Mucosa of descending colon (tissue), 3 donors: ENCODE data around the gene ATRIP. TPM values are rescaled to one million over a fixed set of nuclear protein-coding genes. Genes with fewer than 3 reads are reported as not detected.
A peak's percentile ranks its signal among the peaks of the same experiment; 100 is the strongest.

ENCODE experiments used
- ATAC-seq: fragments of 200-7000 bp; cut with Tn5 transposase; one replicate; pipeline ENCODE4 v1.9.1; 2020; ENCODE audit warnings: mild to moderate bottlenecking, moderate library complexity
- DNase-seq, 3 donors: peaks; one replicate each; pipeline ENCODE4 v3.0.0-alpha.2; 2020
- H3K36me3 ChIP-seq: fragments of 200-600 bp; one replicate; pipeline ENCODE4 v1.8.0; 2021; ENCODE audit warnings: low read depth, mild to moderate bottlenecking
- H3K4me1 ChIP-seq: fragments of 200-600 bp; one replicate; pipeline ENCODE4 v1.8.0; 2021; ENCODE audit warnings: low read depth, mild to moderate bottlenecking
- H3K4me3 ChIP-seq: fragments of 200-600 bp; one replicate; pipeline ENCODE4 v1.8.0; 2021; ENCODE audit warnings: mild to moderate bottlenecking
- H3K9me3 ChIP-seq: fragments of 200-600 bp; one replicate; pipeline ENCODE4 v1.8.0; 2021; ENCODE audit warnings: mild to moderate bottlenecking
- intact Hi-C, 2 donors: fragments of 100-400 bp; cut with DNase I in 1 of 2; cut with micrococcal nuclease in 1 of 2; formaldehyde crosslinking; loops; one replicate each; pipeline versions ENCODE4 v1.11.0 to v1.11.1; 2022; cut with DNase I, micrococcal nuclease
- total RNA-seq, 3 donors: library from RNA; stranded (reverse); fragmentation: NEBNext Ultra II Directional in 2 of 3; extraction: Animal tissue kit (Norgen Biotek cat#: 25700) in 2 of 3; gene quantifications; one replicate each; pipeline versions ENCODE4 v1.2.1 to v1.2.4, GENCODE V29; 2021 to 2023
- TF ChIP-seq, protein P1 (sequence below): fragments of 200-600 bp; IDR thresholded peaks from one replicate; pipeline ENCODE4 v1.8.0; 2022; ENCODE audit warnings: antibody characterized with exemption, mild to moderate bottlenecking
- donor health status: DM: no; HTN: no; CAD: no; lungs with moderate emphysema.
- donor health status: DM: no; HTN: no; CAD: no.
- donor health status: DM: no; HTN: yes; CAD: no.

Gene ATRIP
- total RNA-seq, 3 donors from 2014 or later = 4.5 to 7.2 (median 6.2) TPM

DNA sequence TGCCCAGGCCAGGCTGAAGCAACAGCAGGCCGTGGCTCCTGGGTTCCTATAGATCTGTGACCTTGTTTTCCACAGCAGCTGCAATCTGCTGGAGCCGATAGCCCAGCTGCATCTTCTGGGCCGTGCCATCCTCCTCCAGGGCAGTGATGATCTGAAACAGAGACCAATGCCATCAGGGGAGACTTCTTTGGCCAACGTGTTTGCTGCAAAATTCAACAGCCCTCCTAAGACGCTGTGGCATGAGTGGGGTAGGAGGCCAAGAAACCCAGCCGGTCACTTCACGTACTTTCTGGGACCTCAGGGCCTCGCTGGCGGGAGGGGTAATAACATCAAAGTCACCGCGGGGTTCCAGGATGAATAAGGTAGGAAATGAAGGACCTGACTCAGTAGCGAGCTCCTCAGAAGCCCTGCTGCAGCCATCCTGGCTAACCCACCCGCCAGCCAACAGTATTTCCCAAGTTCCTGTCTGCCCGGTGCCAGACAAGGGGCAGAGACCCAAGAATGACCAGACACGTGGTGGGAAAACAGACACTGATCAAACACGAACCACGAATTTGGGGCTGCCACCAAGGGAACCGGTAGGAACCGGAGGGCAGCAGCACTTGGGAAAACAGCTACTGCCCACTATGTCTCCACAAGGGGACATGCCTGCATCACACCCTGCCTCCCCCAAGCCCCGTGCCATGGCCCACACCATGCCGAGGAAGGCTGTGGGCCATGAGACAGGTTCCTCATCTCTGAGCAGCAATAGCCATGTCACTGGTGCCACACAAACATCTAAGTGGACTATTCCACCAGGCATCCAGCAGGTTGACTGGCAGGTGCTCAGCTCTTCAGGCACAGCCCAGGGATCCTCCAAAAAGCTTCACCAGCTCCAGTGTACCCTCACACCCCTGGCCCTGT is 41.8 kb upstream of the ATRIP start:
- DNase-seq (peak in 2 of 3 donors; percentile 1 to 15), ATAC-seq (no peak)
- no peaks in the 10 kb centered on the region for H3K9me3 ChIP-seq
- H3K4me3 ChIP-seq = no peak overlapping the region
- intact Hi-C loops = loop anchor here in 1 of 2 donors (5.0 kb wide), 1 partner anchor 33 kb away; no protein-coding TSS in a partner anchor
- TF ChIP-seq, protein P1, sequence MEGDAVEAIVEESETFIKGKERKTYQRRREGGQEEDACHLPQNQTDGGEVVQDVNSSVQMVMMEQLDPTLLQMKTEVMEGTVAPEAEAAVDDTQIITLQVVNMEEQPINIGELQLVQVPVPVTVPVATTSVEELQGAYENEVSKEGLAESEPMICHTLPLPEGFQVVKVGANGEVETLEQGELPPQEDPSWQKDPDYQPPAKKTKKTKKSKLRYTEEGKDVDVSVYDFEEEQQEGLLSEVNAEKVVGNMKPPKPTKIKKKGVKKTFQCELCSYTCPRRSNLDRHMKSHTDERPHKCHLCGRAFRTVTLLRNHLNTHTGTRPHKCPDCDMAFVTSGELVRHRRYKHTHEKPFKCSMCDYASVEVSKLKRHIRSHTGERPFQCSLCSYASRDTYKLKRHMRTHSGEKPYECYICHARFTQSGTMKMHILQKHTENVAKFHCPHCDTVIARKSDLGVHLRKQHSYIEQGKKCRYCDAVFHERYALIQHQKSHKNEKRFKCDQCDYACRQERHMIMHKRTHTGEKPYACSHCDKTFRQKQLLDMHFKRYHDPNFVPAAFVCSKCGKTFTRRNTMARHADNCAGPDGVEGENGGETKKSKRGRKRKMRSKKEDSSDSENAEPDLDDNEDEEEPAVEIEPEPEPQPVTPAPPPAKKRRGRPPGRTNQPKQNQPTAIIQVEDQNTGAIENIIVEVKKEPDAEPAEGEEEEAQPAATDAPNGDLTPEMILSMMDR = no peak
- H3K36me3 ChIP-seq = no peaks in the 10 kb centered on the region
- H3K4me1 ChIP-seq = no peaks in the 10 kb centered on the region

GRCh38 chr3:48405343-48405881 is 41.1 kb upstream of the ATRIP start:
- H3K4me3 ChIP-seq = no peak overlapping the region
- no peaks in the 10 kb centered on the region for H3K9me3 ChIP-seq
- no peaks in the 10 kb centered on the region for H3K36me3 ChIP-seq
- intact Hi-C loops = no loop called here
- H3K4me1 ChIP-seq = no peaks in the 10 kb centered on the region
- TF ChIP-seq, protein P1 = no peak
- ATAC-seq (no peak), DNase-seq (peak in 2 of 3 donors; percentile 1 to 20)

DNA sequence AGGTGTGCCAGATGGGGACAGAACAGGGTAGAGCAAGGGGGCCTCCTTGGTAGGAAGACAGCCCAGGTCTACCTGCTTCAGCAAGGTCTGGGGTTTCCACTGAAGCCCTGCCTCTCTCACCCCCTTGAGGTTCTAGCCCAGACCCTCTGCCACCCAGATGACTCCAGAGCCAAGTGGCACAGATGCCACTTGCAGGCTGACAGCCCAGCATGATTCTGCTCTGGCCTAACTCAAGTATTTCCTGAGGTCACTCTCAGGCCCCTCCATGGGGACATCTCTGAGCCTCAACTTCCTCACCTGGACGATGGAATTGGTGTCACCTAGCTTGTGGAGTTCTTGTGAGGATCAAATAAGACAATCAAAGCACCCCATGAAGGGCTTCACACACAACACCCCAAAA is 40.6 kb upstream of the ATRIP start:
- no peak overlapping the region for H3K4me3 ChIP-seq
- no peak for ATAC-seq
- TF ChIP-seq, protein P1 = no peak
- intact Hi-C loops = no loop called here
- no peaks in the 10 kb centered on the region for H3K4me1 ChIP-seq
- peak in 1 of 3 donors; percentile 1 for DNase-seq
- H3K36me3 ChIP-seq = no peaks in the 10 kb centered on the region
- no peaks in the 10 kb centered on the region for H3K9me3 ChIP-seq

DNA sequence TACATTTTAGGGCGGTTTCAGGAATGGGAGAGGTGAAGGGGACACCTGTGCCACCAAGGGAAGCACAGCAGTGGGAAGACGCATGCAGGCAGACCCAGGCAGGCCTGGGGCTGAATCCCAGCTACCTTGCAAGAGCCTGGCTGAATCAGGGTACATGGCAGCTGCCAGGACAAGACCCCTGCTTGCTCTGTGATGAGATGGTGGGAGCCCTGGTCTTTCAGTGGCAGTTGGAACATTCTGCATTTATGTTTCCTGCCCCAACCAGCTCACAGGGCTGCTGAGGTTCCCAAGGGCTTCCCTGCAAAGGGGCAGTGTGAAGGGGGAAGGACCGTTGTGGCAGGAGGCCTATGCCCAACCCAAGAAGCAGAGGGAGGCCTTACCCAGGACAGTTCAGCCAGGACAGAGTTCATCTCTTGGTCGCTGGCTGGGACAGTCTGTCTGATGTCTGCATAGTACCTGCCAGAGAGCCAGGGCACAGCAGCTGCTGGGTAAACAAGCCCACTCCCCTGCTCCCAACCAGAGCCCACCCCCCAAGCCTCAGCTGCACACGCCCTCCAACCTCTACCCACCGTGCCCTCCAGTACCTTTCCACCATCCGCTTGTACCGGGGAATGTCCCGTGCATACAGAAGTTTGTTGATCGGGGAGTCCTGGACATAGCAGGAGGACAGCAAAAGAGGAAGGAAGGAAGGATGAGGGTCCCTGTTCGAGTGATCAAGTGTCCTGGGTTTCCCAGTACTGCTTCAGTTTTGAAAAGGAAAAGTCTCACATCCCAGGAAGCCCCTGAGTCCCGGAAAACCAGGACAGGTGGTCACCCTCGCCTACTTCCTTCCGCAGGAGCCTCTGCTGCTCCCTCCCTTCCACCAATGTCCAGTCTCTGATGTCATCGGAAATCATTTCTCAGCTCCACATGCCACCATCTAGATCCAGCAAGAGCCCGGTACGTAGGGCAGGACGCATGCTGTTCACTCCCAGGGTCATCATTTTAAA is 39.8 kb upstream of the ATRIP start:
- Histone ChIP-seq H3K4me1 (no peaks in the 10 kb centered on the region), H3K36me3 (no peaks in the 10 kb centered on the region), H3K4me3 (no peak overlapping the region), H3K9me3 (no peaks in the 10 kb centered on the region)
- intact Hi-C loops = no loop called here
- TF ChIP-seq, protein P1 = no peak
- ATAC-seq (no peak), DNase-seq (peak in 1 of 3 donors; percentile 13)

DNA sequence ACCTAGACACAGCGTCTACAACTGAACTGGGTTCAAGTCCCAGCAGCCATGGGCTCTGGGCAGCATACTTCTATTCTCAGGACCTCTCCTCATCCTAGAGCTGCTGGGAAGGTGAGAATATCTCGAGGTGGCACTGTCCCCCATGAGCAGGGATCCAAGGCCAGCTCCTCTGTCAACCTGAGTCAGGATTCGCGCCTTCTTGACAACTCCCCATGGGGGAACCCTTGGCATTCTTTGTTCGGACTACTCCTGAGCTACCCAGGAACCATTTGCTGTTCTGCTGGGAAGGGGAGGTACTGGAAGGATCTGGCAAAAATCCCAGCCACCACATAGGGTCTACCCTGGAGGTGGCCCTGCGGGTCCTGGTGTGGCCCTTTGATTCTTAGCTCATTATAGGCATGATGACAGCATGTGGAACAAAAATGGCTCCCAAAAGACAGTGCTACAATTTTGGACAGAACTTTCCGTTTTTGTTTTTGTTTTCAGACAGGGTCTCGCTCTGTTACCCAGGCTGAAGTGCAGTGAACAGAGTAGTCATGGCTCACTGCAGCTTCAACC is 38.9 kb upstream of the ATRIP start:
- no peaks in the 10 kb centered on the region for H3K4me1 ChIP-seq
- intact Hi-C loops = no loop called here
- no peaks in the 10 kb centered on the region for H3K36me3 ChIP-seq
- TF ChIP-seq, protein P1 = no peak
- no peak overlapping the region for H3K4me3 ChIP-seq
- ATAC-seq (no peak), DNase-seq (peak in 1 of 3 donors; percentile 16)
- H3K9me3 ChIP-seq = no peaks in the 10 kb centered on the region
